DND-41 (cell line): ENCODE results near the gene LIX1L.

Source experiments
- ATAC-seq: fragments of 200-7000 bp; cut with Tn5 transposase; 3 replicates; pipeline ENCODE4 v1.9.1; 2021; ENCODE audit warnings: low read depth; ENCODE audit not compliant: insufficient read depth
- DNase-seq: peaks from one replicate; pipeline ENCODE4 v3.0.0-alpha.2; 2020
- H2AFZ ChIP-seq: 2 replicates; pipeline ENCODE4 v1.6.0; 2012; ENCODE audit warnings: low read depth, low read length
- H3K27ac ChIP-seq: 2 replicates; pipeline ENCODE4 v1.5.1; 2012; ENCODE audit warnings: low read length, inconsistent platforms
- H3K27me3 ChIP-seq: fragments of 200-600 bp; sonication (generic); 2 replicates; pipeline ENCODE4 v1.6.0; 2012; ENCODE audit warnings: low read length, mild to moderate bottlenecking, inconsistent platforms; ENCODE audit not compliant: insufficient read depth, poor library complexity
- H3K36me3 ChIP-seq: 2 replicates; pipeline ENCODE4 v1.5.1; 2012; ENCODE audit warnings: low read length, inconsistent platforms; ENCODE audit not compliant: insufficient read depth
- H3K4me1 ChIP-seq: 2 replicates; pipeline ENCODE4 v1.5.1; 2012; ENCODE audit warnings: mild to moderate bottlenecking, low read length; ENCODE audit not compliant: insufficient read depth
- H3K4me2 ChIP-seq: 2 replicates; pipeline ENCODE4 v1.6.0; 2012; ENCODE audit warnings: mild to moderate bottlenecking, moderate library complexity, low read length, inconsistent platforms; ENCODE audit not compliant: insufficient read depth
- H3K4me3 ChIP-seq, 2 experiments: fragments of 200-600 bp in 1 of 2; shearing (Covaris generic) in 1 of 2; 2 replicates each; pipeline ENCODE4 v1.5.1; 2012 to 2016; ENCODE audit warnings: inconsistent platforms in 2 of 2, low read length in 2 of 2, mild to moderate bottlenecking in 2 of 2, low read depth in 1 of 2, moderate library complexity in 1 of 2
- H3K79me2 ChIP-seq: 2 replicates; pipeline ENCODE4 v1.6.0; 2012; ENCODE audit warnings: low read length, inconsistent platforms; ENCODE audit not compliant: insufficient read depth
- H3K9ac ChIP-seq: 2 replicates; pipeline ENCODE4 v1.6.0; 2012; ENCODE audit warnings: low read depth, mild to moderate bottlenecking, inconsistent platforms, low read length, moderate library complexity
- H3K9me3 ChIP-seq: 2 replicates; pipeline ENCODE4 v1.5.1; 2012; ENCODE audit warnings: low read length, moderate library complexity, mild to moderate bottlenecking, inconsistent platforms; ENCODE audit not compliant: insufficient read depth, severe bottlenecking
- H4K20me1 ChIP-seq: 2 replicates; pipeline ENCODE4 v1.6.0; 2012; ENCODE audit warnings: low read length; ENCODE audit not compliant: insufficient read depth
- EZH2 ChIP-seq: IDR thresholded peaks from 3 replicates; pipeline ENCODE4 v1.6.1; 2012; ENCODE audit warnings: borderline replicate concordance, low read depth, mild to moderate bottlenecking, moderate library complexity, low read length, inconsistent platforms; ENCODE audit not compliant: severe bottlenecking
- TF ChIP-seq, protein P1 (sequence below): IDR thresholded peaks from 2 replicates; pipeline ENCODE4 v1.5.1; 2012; ENCODE audit warnings: borderline replicate concordance, low read length, moderate library complexity, mild to moderate bottlenecking; ENCODE audit not compliant: poor library complexity, severe bottlenecking; ENCODE audit errors: extremely low read depth

Gene LIX1L

DNA sequence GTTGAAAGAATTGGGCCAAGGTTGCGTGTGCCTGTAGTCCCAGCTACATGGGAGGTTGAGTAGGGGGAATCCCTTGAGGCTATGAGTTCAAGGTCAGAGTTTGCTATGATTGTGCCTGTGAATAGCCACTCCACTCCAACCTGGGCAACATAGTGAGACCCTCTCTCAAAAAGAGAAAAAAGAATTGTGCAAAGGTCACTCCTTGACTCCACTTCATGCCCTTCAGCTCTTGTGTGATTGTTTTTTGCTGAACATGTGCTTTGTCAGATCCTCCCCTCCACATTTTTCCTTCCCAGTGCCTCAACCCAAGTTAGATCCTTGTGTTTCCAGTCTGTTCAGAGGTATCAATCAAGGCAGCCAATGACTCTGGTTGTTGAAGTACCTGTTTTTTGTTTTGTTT lies 30.1 kb upstream of the LIX1L start:
- no peaks in the 10 kb centered on the region for H3K36me3 ChIP-seq
- no peak for ATAC-seq
- DNase-seq = no peak
- H3K9me3 ChIP-seq = no peaks in the 10 kb centered on the region
- no peak overlapping the region for H3K9ac ChIP-seq
- H3K4me2 ChIP-seq = no peak overlapping the region
- TF ChIP-seq EZH2 = no peak
- TF ChIP-seq, protein P1, sequence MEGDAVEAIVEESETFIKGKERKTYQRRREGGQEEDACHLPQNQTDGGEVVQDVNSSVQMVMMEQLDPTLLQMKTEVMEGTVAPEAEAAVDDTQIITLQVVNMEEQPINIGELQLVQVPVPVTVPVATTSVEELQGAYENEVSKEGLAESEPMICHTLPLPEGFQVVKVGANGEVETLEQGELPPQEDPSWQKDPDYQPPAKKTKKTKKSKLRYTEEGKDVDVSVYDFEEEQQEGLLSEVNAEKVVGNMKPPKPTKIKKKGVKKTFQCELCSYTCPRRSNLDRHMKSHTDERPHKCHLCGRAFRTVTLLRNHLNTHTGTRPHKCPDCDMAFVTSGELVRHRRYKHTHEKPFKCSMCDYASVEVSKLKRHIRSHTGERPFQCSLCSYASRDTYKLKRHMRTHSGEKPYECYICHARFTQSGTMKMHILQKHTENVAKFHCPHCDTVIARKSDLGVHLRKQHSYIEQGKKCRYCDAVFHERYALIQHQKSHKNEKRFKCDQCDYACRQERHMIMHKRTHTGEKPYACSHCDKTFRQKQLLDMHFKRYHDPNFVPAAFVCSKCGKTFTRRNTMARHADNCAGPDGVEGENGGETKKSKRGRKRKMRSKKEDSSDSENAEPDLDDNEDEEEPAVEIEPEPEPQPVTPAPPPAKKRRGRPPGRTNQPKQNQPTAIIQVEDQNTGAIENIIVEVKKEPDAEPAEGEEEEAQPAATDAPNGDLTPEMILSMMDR = no peak
- H3K27me3 ChIP-seq = no peaks in the 10 kb centered on the region
- H3K79me2 ChIP-seq = no peaks in the 10 kb centered on the region
- peaks cover 8% of the 10 kb centered on the region for H3K4me1 ChIP-seq
- no peak overlapping the region for H3K4me3 ChIP-seq
- H2AFZ ChIP-seq = no peak overlapping the region
- H4K20me1 ChIP-seq = no peaks in the 10 kb centered on the region
- H3K27ac ChIP-seq = no peak overlapping the region

GRCh38 chr1:145986551-145986950 lies 28.7 kb upstream of the LIX1L start:
- Histone ChIP-seq H3K9me3 (no peaks in the 10 kb centered on the region), H3K27me3 (no peaks in the 10 kb centered on the region), H3K27ac (no peak overlapping the region)

DNA sequence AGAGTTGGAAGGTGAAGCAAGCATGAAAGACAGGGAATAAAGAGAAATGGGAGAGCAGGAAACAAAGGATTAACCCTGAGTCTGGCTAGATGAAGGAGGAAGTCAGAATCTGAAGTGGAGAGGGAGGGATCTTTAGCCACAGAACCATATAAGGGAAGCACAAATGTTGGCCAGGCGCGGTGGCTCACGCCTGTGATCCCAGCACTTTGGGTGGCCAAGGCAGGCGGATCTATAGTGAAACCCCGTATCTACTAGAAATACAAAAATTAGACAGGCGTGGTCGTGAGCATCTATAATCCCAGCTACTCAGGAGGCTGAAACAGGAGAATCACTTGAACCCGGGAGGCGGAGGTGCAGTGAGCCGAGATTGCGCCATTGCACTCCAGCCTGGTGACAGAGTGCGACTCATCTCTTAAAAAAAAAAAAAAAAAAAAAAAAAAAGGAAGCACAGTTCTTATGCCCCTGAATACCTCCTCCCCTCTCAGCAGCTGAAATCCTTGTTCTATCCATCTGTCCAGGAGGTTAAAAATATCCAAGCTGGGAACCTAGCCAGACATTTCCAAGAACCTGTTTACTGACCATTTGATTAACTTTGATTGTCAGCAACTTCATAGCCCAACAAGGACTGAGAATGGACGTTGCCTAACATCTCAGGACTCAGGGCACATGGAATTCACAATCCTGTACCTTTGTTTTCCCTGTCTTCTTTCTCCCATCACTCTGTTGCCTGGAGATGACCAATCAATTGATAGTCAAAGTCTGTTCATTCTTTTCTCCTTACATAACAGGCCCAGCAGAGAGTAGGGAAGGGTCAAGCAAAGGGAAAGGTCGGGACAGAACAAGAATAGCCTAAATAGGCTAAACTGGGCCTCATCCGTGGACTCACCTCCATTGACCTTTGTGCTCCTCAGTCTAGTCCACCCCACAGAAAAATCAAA lies 28.0 kb upstream of the LIX1L start:
- no peak overlapping the region for H3K4me3 ChIP-seq
- ATAC-seq (no peak), DNase-seq (no peak)
- no peak overlapping the region for H3K9ac ChIP-seq
- no peaks in the 10 kb centered on the region for H3K79me2 ChIP-seq
- no peaks in the 10 kb centered on the region for H3K36me3 ChIP-seq
- H3K4me1 ChIP-seq = peaks cover 8% of the 10 kb centered on the region
- H3K27ac ChIP-seq = no peak overlapping the region
- no peak for TF ChIP-seq EZH2
- H2AFZ ChIP-seq = peak overlapping the region; percentile 48; the same call in 1 of the 2 replicates
- H3K4me2 ChIP-seq = no peak overlapping the region
- no peaks in the 10 kb centered on the region for H3K9me3 ChIP-seq
- H4K20me1 ChIP-seq = no peaks in the 10 kb centered on the region
- no peaks in the 10 kb centered on the region for H3K27me3 ChIP-seq

More at GRCh38 chr1:145986551-145986950, 28.7 kb upstream of the LIX1L start:
- Histone ChIP-seq H3K9ac (no peak overlapping the region), H3K4me1 (peaks cover 8% of the 10 kb centered on the region), H3K79me2 (no peaks in the 10 kb centered on the region), H4K20me1 (no peaks in the 10 kb centered on the region), H3K4me2 (no peak overlapping the region), H2AFZ (no peak overlapping the region), H3K4me3 (no peak overlapping the region), H3K36me3 (no peaks in the 10 kb centered on the region)
- DNase-seq (no peak), ATAC-seq (no peak)
- TF ChIP-seq, protein P1 = no peak
- TF ChIP-seq EZH2 = no peak

GRCh38 chr1:145985129-145985501 lies 27.3 kb upstream of the LIX1L start:
- DNase-seq = no peak
- Histone ChIP-seq H3K27me3 (no peaks in the 10 kb centered on the region), H3K79me2 (no peaks in the 10 kb centered on the region), H3K36me3 (no peaks in the 10 kb centered on the region), H3K9ac (no peak overlapping the region), H3K4me1 (peaks cover 14% of the 10 kb centered on the region), H3K9me3 (no peaks in the 10 kb centered on the region), H4K20me1 (no peaks in the 10 kb centered on the region), H3K4me3 (no peak overlapping the region), H3K27ac (no peak overlapping the region), H2AFZ (peak overlapping the region; percentile 48; the same call in 1 of the 2 replicates), H3K4me2 (no peak overlapping the region)
- ATAC-seq = no peak
- TF ChIP-seq EZH2 = no peak
- TF ChIP-seq, protein P1 = no peak
